Inflammatory macrophage treated with lipopolysaccharide for 1 hour (primary cell): ENCODE results near the gene KCNT1.

ENCODE experiments used
- DNase-seq, 2 donors: peaks; one replicate each; pipeline ENCODE4 v3.0.0-alpha.2; 2020 to 2022

Gene KCNT1

DNA sequence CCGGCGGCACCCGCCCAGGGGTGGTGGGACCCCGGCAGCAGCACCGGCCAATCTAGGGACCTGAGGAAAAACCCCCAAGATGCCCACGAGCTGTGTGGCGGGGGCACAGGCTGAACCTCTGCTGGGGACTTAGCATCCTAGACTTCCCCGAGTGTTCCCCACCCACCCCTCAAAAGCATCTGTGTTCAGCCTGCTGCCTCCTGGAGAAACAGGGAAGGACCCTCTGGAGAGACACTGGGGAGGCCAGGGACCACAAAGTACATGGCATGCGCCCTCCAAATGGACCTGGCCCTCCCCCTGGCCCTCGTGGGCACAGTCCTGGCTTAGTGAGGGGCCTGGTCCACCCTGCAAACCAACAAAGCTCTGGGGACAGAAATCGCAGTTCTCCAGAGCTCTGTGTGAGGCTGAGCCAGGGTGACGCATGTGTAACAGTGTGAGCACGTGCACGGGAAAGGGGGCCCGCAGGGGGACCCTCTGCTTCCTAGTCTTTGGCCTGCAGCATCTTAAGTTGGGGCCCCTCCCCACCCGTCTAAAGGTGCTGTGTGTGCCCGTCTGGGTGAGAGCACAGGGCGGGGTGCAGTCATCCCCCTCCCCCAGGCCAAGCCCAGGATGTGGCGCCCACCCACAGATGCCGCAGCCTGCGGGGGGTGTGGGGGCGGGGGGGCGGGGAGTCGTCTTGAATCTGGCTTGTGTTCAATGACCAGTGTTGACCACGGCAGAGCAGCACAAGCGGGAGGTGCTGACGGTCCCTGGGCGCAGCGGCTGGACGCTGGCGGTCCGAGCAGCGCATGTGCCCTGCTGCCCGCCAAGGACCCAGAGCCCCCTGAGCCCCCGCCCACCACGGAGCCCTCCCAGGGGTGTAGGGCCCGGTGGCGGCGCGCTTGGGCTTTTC lies 672 bp upstream of the KCNT1 start:
- no peak for DNase-seq

DNA sequence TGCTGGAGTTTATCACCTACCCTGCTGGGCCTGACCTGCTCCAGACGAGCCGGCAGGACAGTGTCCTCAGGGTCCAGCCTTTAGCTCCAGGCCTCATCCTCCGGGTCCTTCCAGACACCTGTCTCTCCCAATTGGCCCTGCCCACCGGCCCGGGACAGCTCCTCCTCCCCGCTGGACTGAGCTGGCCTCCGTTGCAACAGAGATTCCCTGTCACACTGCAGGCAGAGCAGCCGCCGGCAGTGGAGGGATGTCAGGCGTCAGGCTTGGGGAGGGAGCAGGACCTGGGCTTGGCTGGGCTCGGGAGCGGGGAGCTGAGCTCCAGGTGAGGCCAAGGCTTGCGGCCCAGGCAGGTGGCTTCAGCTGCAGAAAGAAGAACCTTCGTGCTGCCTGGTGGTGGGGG lies 1.7 kb downstream of the KCNT1 start:
- no peak for DNase-seq

DNA sequence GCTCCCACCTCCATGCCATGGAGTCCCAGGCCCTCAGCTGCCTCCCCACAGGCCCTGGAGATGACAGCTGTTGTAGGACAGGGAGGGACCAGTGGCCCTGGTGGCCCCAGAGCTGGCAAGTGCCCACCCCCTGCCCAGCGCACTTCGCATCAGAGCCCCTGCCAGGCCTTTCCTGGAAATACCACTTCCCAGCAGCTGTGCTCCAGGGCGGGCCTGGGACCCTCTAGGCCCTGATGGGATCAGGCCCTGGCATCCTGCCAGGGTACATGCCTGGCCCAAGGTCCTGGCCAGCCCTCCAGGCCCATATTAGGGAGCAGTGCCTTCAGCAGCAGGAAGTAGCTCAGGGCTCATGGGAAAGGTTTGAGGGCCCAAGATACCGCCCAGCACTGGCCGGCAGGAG lies 2.5 kb downstream of the KCNT1 start:
- DNase-seq = no peak

DNA sequence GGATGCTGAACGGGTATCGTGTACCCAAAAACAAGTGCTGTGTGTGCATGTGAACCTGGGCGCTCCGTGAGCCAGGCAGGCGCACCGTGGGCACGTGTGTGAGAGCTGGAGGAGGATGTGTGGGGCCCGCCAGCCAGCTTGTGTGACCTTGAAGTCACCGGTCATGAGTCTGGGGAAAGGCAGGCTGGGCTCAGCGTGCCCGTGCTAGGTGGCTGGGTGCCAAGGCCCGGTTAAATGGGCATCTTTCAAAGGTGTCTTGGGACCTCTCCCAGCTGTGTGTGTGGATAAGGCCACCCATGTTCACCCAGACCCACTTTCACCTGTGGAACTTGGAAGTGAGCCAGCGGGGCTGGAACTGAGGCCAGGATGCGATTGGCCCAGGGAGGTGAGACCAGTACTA lies 3.4 kb downstream of the KCNT1 start:
- DNase-seq = no peak

DNA sequence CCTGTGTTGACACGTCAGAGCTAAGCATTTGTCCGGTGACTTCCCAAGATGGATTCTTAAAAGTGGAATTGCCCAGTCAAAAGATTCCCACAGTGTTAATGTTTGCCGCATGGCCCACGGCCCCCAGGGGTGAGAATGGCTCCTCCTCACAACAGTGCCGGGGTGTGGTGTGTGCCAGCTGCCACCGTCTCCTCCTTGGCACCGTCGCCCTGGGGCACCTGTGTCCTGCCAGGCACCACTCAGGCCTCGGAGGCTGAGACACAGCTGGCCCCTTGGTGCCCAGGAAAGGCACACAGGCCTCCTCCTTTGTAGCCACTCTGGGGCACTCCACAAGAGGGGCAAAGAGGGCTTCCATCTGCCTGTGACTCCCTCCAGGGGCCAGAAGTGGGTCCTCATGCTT lies 4.3 kb downstream of the KCNT1 start:
- no peak for DNase-seq

GRCh38 chr9:135707252-135708138 lies 5.5 kb downstream of the KCNT1 start:
- DNase-seq = no peak

GRCh38 chr9:135708164-135708563 lies 6.2 kb downstream of the KCNT1 start:
- DNase-seq = no peak

DNA sequence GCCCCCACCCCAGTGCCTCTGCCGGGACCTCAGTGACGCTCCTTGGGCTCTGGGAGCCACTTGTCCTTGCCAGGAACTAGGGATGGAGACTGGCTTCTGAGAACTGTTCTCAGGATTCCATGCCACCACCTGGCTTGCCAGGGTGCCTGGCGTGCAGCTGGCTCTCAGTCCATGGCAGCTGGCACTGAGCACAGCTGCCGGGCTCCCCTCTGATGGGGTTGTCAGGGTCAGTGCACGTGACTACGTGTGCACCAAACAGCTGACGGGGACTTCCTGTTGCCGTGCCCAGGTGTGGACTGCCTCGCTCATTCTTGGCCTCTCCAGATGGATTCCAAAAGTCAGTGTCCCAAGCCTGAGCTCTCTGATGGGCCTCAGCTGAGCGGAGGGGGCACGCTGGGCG lies 9.4 kb downstream of the KCNT1 start:
- no peak for DNase-seq

GRCh38 chr9:135711881-135712280 lies 9.9 kb downstream of the KCNT1 start:
- no peak for DNase-seq

GRCh38 chr9:135712613-135713295 lies 10.8 kb downstream of the KCNT1 start:
- no peak for DNase-seq

DNA sequence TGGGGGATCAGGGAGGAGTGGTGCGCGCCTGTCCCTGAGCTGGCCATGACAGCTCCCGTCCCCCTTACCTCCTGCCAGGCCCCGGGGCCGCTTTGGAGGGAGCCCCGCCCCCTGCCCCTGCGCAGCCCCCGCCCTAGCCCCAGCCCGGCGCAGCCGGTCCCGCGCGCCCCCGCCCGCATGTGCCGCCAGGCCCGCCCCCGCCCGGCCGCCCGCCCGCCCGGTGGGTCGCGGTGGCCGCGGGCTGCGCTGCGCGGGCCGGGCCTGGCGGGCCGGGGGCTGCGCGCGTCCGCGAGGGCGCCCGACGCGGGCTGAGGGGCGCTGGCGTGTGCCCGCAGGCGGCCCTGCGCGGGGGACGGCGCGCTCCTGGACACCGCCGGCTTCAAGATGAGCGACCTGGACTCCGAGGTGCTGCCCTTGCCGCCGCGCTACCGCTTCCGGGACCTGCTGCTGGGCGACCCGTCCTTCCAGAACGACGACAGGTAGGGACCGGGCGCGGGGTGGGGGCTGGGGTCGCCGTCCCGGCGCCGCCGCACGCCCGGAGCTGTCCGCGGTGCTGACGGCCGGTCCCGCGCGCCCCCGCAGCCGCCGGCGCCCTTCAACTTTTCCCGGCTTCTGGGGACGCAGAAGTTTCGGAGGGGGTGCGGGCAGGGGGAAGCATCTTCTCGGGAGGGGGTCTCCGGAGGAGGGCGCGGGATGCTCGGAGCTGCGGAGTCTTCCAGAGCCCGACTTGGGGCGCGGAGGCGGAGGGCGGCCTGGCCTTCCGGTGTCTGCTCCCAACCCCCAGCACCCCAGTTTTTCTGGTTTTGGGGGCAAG lies 12.5 kb downstream of the KCNT1 start:
- DNase-seq = no peak

DNA sequence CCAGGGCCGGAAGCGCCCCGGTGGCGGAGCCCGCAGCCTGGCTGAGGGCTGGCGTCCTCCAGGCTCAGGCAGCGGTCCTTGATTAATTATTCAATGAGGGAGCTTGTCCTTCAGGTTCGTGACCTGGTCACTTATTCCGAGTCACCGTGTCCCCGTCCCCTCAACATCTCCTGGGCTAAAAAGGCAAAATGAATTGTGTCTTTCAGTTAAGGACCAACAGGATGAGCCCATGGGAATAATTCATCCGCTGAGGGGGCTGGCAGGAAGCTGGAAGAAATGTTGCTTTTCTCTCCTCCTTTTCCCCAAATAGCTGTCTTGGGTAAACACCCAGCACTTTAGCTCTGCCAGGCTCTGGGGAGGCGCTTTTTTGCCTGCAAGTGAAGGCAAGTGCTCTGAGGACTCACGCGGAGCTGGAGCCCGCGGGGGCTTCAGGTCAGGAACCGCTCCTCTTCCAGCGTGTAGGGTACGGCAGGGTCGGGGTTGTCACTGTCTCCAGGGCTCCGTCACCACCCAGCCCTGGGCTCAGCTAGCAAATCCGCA lies 13.1 kb downstream of the KCNT1 start:
- no peak for DNase-seq

DNA sequence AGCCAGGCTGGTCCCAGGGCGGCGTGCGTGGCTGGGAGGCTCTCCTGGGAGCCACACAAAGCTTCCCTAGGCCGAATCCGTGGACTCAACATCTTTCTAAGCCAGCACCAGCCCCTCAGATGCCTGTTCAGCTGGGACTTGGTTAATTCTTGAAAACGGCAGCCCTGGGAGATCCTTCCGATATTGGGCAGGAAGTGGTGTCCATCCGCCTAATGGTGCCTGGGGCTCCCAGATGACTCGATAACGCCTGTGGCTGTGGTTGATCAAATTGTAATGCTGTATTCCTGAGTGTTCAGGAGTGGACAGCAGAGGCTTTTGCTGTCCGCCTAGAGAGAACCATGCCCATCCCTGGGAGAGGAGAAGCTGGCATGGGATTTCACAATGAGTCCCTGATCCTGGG lies 14.1 kb downstream of the KCNT1 start:
- no peak for DNase-seq

DNA sequence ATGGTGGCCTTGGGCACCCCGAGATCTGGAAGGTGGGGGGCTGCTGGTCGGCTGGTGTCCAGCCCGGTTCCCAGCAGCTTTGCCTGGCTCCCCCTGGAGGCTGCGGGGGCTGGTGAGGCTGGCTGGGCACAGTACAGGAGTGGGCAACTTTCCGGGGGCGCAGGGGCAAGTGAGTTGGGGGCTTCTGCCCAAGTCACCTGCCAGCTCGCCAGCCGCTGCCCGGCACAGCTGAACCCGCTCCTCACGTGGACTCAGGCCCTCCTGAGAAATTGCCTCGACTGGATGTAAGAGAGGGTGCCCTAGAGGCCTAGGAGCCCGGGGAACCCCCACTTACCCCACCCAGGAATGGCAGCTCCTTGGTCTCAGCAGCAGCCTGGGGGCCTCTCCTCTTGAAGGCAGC lies 15.4 kb downstream of the KCNT1 start:
- no peak for DNase-seq

DNA sequence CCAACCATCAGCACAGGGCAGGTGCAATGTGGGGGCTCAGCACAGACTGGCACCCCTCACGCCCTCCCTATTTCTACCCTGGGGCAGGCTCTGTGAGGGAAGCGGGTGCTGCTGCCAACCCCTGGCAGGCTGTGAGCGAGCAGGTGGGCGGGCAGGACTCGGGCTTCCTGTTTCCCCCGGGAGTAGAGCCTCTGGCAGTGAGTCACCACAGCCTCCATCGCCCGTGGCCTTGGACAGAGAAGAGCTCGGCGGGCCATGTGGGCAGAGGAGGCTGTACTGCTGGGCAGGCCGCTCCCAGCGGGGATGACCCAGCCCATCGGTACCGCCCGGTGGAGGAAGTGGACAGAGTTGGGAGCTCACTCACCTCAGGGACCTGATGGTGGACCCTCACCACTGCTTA lies 16.6 kb downstream of the KCNT1 start:
- peak; percentile 37 to 65 for DNase-seq

DNA sequence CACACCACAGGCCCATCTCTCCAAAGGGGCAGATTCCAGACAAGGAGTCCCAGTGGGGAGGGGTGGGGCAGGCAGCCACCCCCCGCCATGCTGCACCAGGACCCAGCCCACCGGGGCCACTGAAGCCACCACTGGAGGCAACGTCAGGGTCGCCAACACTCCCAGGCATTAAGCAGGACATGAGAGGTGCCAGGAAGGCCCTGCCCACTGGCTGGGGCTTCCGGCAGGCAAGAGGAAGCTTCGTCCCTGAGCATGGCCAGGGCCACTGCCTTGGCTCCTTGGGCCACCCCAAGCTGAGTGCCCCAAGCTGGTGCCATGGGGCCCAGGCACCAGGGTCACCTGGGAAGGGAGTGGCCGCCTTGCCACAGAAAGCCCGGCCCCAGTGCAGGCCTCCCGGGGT lies 17.5 kb downstream of the KCNT1 start:
- no peak for DNase-seq

GRCh38 chr9:135722365-135722764 lies 20.4 kb downstream of the KCNT1 start:
- DNase-seq = no peak

- DNase-seq = no peak
These were observed 22.3 kb downstream of the KCNT1 start for GRCh38 chr9:135724186-135724787.

GRCh38 chr9:135726138-135726853 lies 24.3 kb downstream of the KCNT1 start:
- DNase-seq = no peak

DNA sequence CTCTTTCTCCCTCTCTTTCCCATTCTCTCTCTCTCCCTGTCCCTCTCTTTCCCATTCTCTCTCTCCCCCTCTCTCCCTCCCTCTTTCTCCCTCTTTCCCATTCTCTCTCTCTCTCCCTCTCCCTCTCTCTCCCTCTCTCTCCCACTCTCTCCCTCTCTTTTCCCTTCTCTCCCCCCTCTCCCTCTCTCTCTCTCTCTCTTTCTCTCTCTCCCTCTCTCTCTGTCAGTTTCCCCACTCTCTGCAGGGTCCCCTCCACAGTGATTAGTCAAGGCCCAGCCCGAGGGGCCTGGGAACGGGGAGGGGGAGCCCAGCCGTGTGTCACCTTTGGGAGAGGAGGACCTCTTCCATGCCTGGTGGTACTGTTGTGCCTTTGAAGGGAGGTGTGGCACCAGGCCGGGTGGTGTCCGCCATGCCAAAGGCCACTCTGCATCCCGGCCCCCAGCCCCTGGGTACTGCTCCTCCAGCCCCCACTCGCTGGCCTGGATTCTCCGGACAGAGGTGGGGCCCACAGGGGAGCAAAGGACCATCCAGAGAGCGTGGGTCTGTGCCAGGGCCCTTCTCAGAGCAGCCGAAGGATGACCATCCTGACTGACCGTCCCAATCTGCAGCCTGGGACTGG lies 25.4 kb downstream of the KCNT1 start:
- no peak for DNase-seq
